ENCODE measurements around the gene KDM2B.

DNA sequence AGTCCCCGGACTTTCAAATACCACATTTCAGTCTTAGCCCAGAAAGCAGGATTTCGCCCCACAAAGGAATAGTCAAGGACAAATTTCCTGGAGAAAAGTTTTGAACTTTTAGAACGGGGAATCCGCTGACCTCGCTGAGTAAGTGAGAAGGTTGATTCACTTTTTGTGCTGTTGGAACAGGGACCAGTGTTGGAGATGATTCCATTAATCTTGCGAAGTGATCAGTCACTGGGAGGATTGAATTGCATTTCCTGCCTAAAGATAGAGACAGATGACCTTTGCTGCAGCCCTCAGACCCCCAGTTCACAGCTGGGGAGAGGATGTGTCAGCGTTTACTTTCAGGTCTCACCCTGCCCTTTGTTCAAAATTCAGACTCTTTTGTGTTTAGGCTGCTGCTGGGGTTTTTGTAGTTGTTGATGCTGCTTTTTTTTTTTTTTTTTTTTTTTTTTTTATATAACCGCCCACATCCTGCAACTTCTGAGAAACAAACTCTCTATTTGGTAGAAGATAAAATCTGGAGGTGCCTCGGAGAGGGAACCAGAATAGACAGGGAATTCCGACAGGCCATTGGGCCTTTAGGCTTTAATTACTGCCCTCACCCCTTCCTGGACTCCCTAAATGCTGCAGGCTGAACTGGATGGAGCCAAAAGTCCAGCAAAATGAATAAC is 9.8 kb upstream of the KDM2B start:
- no peak for TF ChIP-seq EP300 (IDR thresholded peaks at IDR 0.05; ENCODE audit: borderline replicate concordance in 1 of 2, low read depth in 2 of 2, low read length in 2 of 2)
- TF ChIP-seq POLR2AphosphoS5 (IDR thresholded peaks at IDR 0.05; ENCODE audit: low read depth, low read length) = no peak
